H1 (cell line): ENCODE measurements around the gene TBC1D17. TPM values are rescaled to one million over a fixed set of nuclear protein-coding genes. Genes with fewer than 3 reads are reported as not detected.

Experiments
- POU5F1 ChIP-seq: IDR thresholded peaks from 2 replicates; pipeline ENCODE4 v1.6.1; 2011; ENCODE audit warnings: low read depth, mild to moderate bottlenecking, low read length, moderate library complexity
- polyA plus RNA-seq, 7 experiments: library from polyadenylated mRNA; depleted of rRNA in 3 of 7; stranded (reverse) in 5 of 7; unstranded in 2 of 7; fragments of >200 nt in 5 of 7; fragments of 200-250 nt in 2 of 7; gene quantifications; 1 replicate in 5 of 7; 2 replicates in 1 of 7; 4 replicates in 1 of 7; pipeline versions ENCODE4 v1.2.1 to v1.2.3, GENCODE V29; 2011 to 2013; ENCODE audit warnings: missing spikeins in 2 of 7, mixed read lengths in 2 of 7
- total RNA-seq: library from RNA; stranded (reverse); fragmentation: NEBNext Ultra II Directional; extraction: Animal tissue kit (Norgen Biotek cat#: 25700); gene quantifications from 2 replicates; pipeline ENCODE4 v1.2.1, GENCODE V29; 2021

Gene TBC1D17
- total and polyA plus RNA-seq, 2 of the 8 experiments (the other 6 are each of a cell fraction or from before 2014, with no cell fraction given): 30.3 to 44.9 TPM

DNA sequence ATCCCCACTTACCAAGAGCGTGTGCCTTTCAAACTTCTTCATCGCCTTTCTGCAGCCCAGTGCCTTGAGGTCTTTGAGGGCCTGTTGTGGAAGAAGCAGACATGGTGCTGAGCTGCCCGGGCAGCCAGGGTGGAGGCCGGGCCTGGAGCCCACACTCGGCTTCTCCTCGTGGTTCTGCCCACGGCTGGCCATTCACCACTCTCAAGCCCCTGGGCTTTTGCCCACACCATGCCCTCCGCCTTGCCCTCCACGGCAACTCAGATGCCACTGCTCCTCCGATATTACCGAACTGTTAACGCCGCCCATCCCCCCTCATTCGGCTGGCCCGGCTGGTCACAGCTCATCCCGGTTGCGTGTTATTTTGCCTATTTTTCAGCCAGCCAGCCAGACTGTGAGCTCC lies 13.9 kb downstream of the TBC1D17 start (continued):
- no peak for TF ChIP-seq POU5F1
